Endothelial cell (in vitro differentiated cells): ENCODE results near the gene GHRL. TPM values are rescaled to one million over a fixed set of nuclear protein-coding genes. Genes with fewer than 3 reads are reported as not detected.

ENCODE experiments used
- DNase-seq: peaks from one replicate; pipeline ENCODE4 v3.0.0; 2021; ENCODE audit warnings: low spot score
- H3K27ac Mint-ChIP-seq: one replicate; pipeline ENCODE4 v1.8.0; 2021; ENCODE audit warnings: mixed read lengths, inconsistent platforms; ENCODE audit not compliant: unreplicated experiment
- H3K27me3 Mint-ChIP-seq: one replicate; pipeline ENCODE4 v1.8.0; 2021; ENCODE audit warnings: mild to moderate bottlenecking, moderate library complexity, mixed read lengths, inconsistent platforms; ENCODE audit not compliant: unreplicated experiment
- H3K36me3 Mint-ChIP-seq: one replicate; pipeline ENCODE4 v1.8.0; 2021; ENCODE audit warnings: mild to moderate bottlenecking, low read depth, mixed read lengths, inconsistent platforms; ENCODE audit not compliant: unreplicated experiment
- H3K4me1 Mint-ChIP-seq: one replicate; pipeline ENCODE4 v1.8.0; 2021; ENCODE audit warnings: mild to moderate bottlenecking, mixed read lengths, inconsistent platforms; ENCODE audit not compliant: unreplicated experiment
- H3K4me3 Mint-ChIP-seq: one replicate; pipeline ENCODE4 v1.8.0; 2021; ENCODE audit warnings: mild to moderate bottlenecking, mixed read lengths, inconsistent platforms; ENCODE audit not compliant: unreplicated experiment
- H3K9me3 Mint-ChIP-seq: one replicate; pipeline ENCODE4 v1.8.0; 2021; ENCODE audit warnings: mixed read lengths, inconsistent platforms; ENCODE audit not compliant: unreplicated experiment
- total RNA-seq: library from RNA; stranded (reverse); fragmentation: NEBNext Ultra II Directional; extraction: Animal tissue kit (Norgen Biotek cat#: 25700); gene quantifications from one replicate; pipeline ENCODE4 v1.2.1, GENCODE V29; 2021; ENCODE audit not compliant: unreplicated experiment
- TF ChIP-seq, protein P1 (sequence below): fragments of 200-600 bp; sonication (generic); IDR thresholded peaks from one replicate; pipeline ENCODE4 v1.5.0; 2021; ENCODE audit warnings: antibody characterized with exemption; ENCODE audit not compliant: unreplicated experiment

Gene GHRL
- total RNA-seq, 1 donor from 2014 or later = 0.62 TPM

GRCh38 chr3:10309736-10310135, 17.0 kb upstream of the GHRL start:
- Mint-ChIP-seq H3K4me3 (peak overlapping the region; percentile 15), H3K27me3 (peaks cover 4% of the 10 kb centered on the region), H3K4me1 (peaks cover 73% of the 10 kb centered on the region), H3K9me3 (no peaks in the 10 kb centered on the region), H3K27ac (peak overlapping the region; percentile 93), H3K36me3 (peaks cover 81% of the 10 kb centered on the region)
- DNase-seq = peak; percentile 45
- TF ChIP-seq, protein P1, sequence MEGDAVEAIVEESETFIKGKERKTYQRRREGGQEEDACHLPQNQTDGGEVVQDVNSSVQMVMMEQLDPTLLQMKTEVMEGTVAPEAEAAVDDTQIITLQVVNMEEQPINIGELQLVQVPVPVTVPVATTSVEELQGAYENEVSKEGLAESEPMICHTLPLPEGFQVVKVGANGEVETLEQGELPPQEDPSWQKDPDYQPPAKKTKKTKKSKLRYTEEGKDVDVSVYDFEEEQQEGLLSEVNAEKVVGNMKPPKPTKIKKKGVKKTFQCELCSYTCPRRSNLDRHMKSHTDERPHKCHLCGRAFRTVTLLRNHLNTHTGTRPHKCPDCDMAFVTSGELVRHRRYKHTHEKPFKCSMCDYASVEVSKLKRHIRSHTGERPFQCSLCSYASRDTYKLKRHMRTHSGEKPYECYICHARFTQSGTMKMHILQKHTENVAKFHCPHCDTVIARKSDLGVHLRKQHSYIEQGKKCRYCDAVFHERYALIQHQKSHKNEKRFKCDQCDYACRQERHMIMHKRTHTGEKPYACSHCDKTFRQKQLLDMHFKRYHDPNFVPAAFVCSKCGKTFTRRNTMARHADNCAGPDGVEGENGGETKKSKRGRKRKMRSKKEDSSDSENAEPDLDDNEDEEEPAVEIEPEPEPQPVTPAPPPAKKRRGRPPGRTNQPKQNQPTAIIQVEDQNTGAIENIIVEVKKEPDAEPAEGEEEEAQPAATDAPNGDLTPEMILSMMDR = no peak

DNA sequence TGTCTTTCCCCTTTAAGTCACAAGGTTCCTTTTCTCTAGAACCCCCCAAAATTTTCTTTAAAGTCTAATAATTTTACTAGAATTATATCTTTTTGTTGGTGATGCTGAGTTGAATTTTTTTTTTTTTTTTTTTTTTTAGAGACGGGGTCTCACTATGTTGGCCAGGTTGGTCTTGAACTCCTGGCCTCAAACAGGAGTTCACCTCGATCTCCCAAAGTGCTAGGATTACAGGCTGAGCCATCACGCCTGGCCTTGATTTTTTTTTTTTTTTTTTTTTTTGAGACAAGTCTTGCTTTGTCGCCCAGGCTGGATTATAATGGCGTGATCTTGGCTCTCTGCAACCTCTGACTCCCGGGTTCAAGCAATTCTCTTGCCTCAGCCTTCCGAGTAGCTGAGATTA, 15.9 kb upstream of the GHRL start:
- Mint-ChIP-seq H3K4me1 (peaks cover 65% of the 10 kb centered on the region), H3K4me3 (peak overlapping the region; percentile 56), H3K36me3 (peaks cover 82% of the 10 kb centered on the region), H3K27me3 (peaks cover 5% of the 10 kb centered on the region), H3K27ac (peak overlapping the region; percentile 91), H3K9me3 (no peaks in the 10 kb centered on the region)
- TF ChIP-seq, protein P1 = no peak
- no peak for DNase-seq

DNA sequence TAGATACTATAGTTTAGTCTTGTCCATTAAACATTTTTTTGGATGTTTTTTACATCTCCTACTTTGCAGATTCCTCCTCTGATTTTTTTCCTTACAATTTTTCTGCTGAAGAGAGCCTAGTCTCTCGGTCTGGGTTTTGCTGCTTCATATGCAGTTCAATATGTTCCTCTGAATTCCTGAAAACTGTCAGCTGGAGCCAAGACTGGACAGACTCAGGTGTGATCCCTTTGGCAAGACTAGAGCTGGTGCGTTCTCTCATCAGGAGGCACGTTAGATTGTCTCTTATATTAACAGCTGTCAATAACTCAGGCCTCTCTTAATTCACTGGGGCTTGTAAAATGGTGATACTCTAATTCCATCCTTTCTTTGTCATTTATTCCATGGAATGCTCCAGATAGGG, 13.4 kb upstream of the GHRL start:
- Mint-ChIP-seq H3K9me3 (no peaks in the 10 kb centered on the region), H3K27ac (peak overlapping the region; percentile 89), H3K36me3 (peaks cover 78% of the 10 kb centered on the region), H3K4me1 (peaks cover 49% of the 10 kb centered on the region), H3K27me3 (peaks cover 6% of the 10 kb centered on the region), H3K4me3 (no peak overlapping the region)
- TF ChIP-seq, protein P1 = no peak
- DNase-seq = no peak

- no peak for DNase-seq
- TF ChIP-seq, protein P1 = no peak
These were observed 12.7 kb upstream of the GHRL start for GRCh38 chr3:10305331-10305902.

GRCh38 chr3:10304905-10305304, 12.2 kb upstream of the GHRL start:
- Mint-ChIP-seq H3K27me3 (peaks cover 4% of the 10 kb centered on the region), H3K36me3 (peaks cover 77% of the 10 kb centered on the region), H3K4me1 (peaks cover 47% of the 10 kb centered on the region), H3K9me3 (no peaks in the 10 kb centered on the region), H3K4me3 (peak overlapping the region; percentile 59), H3K27ac (no peak overlapping the region)
- DNase-seq = no peak
- TF ChIP-seq, protein P1 = no peak

More at GRCh38 chr3:10305331-10305902, 12.7 kb upstream of the GHRL start:
- peaks cover 49% of the 10 kb centered on the region for H3K4me1 Mint-ChIP-seq
- H3K4me3 Mint-ChIP-seq = peak overlapping the region; percentile 59
- peaks cover 78% of the 10 kb centered on the region for H3K36me3 Mint-ChIP-seq
- H3K27me3 Mint-ChIP-seq = peaks cover 4% of the 10 kb centered on the region
- no peaks in the 10 kb centered on the region for H3K9me3 Mint-ChIP-seq
- no peak overlapping the region for H3K27ac Mint-ChIP-seq
